Measurements from ENCODE around the gene MAPK10. TPM values are rescaled to one million over a fixed set of nuclear protein-coding genes. Genes with fewer than 3 reads are reported as not detected.

Gene MAPK10
- total and polyA plus RNA-seq, 9 of the 15 experiments (the other 6 are each of a cell fraction or from before 2014, with no cell fraction given), result 0.10 to 0.53 (median 0.18) TPM; not detected in 4

GRCh38 chr4:85986266-85986665, 373.6 kb downstream of the MAPK10 start:
- H3K9me3 ChIP-seq (replicated peaks; ENCODE audit: control insufficient read depth, insufficient read depth, low read depth, low read length), result no peaks in the 10 kb centered on the region
- H3K4me1 ChIP-seq (replicated peaks in 1 of 2; ENCODE audit: control insufficient read depth in 2 of 2, insufficient read depth in 2 of 2, low read length in 2 of 2), result no peaks in the 10 kb centered on the region
- DNase-seq (ENCODE audit: extremely low read depth in 1 of 4, low spot score in 3 of 4), result no peak
- no TSS peak for BruUV-seq (replicated peaks)
- intact Hi-C loops (cut with micrococcal nuclease) (no loop called here), in situ Hi-C loops (cut with MboI) (no loop called here)
- POLR2A ChIA-PET, result no interaction called here
- no peak overlapping the region for H3K4me2 ChIP-seq (ENCODE audit: insufficient read depth, low read length)
- no peaks in the 10 kb centered on the region for H3K27me3 ChIP-seq (ENCODE audit: control insufficient read depth in 2 of 2, insufficient read depth in 2 of 2, low read length in 2 of 2)
- peak; percentile 42 for FAIRE-seq
- CTCF ChIA-PET (ENCODE audit: low intra/inter-chr PET ratio), result no interaction called here
- H3K9me1 ChIP-seq (ENCODE audit: control insufficient read depth, insufficient read depth, low read length), result no peaks in the 10 kb centered on the region
- no peaks in the 10 kb centered on the region for H4K20me1 ChIP-seq (replicated peaks; ENCODE audit: control insufficient read depth, insufficient read depth, low read length)
- H3K9ac ChIP-seq (ENCODE audit: insufficient read depth in 1 of 2, low read depth in 2 of 2, low read length in 2 of 2), result no peak overlapping the region
- no peak for TF ChIP-seq RBM34 (IDR thresholded peaks at IDR 0.05; ENCODE audit: borderline replicate concordance, insufficient read depth, low read length)
- TF ChIP-seq CTCFL (IDR thresholded peaks at IDR 0.05; ENCODE audit: borderline replicate concordance, insufficient read depth, low read depth, low read length, poor library complexity, severe bottlenecking), result no peak
- TF ChIP-seq DEAF1 (CRISPR knock-in tag; IDR thresholded peaks at IDR 0.05), result no peak
- no peak for TF ChIP-seq NCOR1 (IDR thresholded peaks at IDR 0.05)
- no peak for TF ChIP-seq MTA1 (IDR thresholded peaks at IDR 0.05; ENCODE audit: borderline replicate concordance)
- TF ChIP-seq KLF6 (CRISPR knock-in tag; IDR thresholded peaks at IDR 0.05; ENCODE audit: borderline replicate concordance), result no peak
- TF ChIP-seq RB1 (IDR thresholded peaks at IDR 0.05; ENCODE audit: low read depth), result no peak
- no peak for TF ChIP-seq RCOR1 (IDR thresholded peaks at IDR 0.05; ENCODE audit: borderline replicate concordance in 1 of 2, low read depth in 2 of 2, low read length in 2 of 2)
- TF ChIP-seq KDM5B (IDR thresholded peaks at IDR 0.05; ENCODE audit: insufficient replicate concordance, low read depth, low read length), result no peak
- no peak for TF ChIP-seq MTF1 (CRISPR knock-in tag; IDR thresholded peaks at IDR 0.05; ENCODE audit: borderline replicate concordance)
- no peak for TF ChIP-seq POLR2A (conservative IDR thresholded peaks at IDR 0.05)
- no peak for TF ChIP-seq NFATC3 (IDR thresholded peaks at IDR 0.05)
- TF ChIP-seq NFE2 (IDR thresholded peaks at IDR 0.05; ENCODE audit: low read depth), result no peak
- H3K27ac ChIP-seq (ENCODE audit: extremely low read depth, low read depth, low read length), result no peak overlapping the region
- H3K4me3 ChIP-seq, result no peak overlapping the region
- no peak for ATAC-seq
- 60% methylated on average over 1 of the region's 1 CpG for WGBS (ENCODE audit: insufficient coverage, low coverage, missing lambda C conversion rate)
- no peaks in the 10 kb centered on the region for H3K36me3 ChIP-seq (ENCODE audit: control insufficient read depth, insufficient read depth, low read length)
- H3K79me2 ChIP-seq (ENCODE audit: control insufficient read depth, insufficient read depth, low read length), result no peaks in the 10 kb centered on the region
- no peak overlapping the region for H2AFZ ChIP-seq (ENCODE audit: low read depth, low read length)
